HG03432 (cell line): Measurements from ENCODE around the gene PDZD8.

Experiments used
- ATAC-seq: cut with Tn5 transposase; IDR thresholded peaks from one replicate; pipeline ENCODE4 v1.9.1; 2021; ENCODE audit warnings: mild to moderate bottlenecking, moderate library complexity; ENCODE audit not compliant: unreplicated experiment

PDZD8 gene

DNA sequence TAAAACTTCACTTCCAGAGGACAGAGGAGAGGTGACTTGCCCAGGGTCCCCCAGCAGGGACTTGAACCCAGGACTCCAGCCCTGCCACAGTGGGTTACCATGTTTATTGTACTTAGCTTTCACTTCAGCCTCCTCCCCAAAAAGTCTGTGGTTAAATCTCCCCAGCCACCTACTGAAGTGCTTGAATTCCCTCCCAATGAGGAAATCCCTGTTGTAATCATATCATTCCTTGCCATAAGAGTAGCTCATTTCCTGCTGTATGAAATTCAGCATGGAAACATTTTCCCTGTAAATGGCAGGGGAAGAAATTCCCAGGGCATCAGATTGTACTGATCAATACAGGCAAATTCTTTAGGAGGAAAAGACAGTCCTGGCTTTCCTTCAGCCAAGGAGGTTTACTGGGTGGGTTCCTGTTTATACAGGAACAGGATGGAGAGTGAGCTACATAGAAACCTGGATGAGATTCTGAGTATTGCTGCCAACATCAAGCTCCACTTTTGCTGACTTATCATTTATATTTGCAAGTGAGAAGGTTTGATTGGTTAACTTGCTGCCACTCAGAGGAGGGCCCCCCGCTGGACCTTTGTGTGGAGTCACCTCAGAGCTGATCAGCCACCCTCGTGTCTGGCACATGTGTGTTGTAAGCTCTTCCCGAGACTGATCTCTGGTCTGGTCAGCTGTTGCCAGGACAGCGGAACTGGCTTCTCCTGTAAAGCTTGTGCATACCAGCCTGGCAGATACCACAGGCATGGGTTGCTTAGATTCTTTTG is 16.4 kb upstream of the PDZD8 start:
- ATAC-seq = no peak

DNA sequence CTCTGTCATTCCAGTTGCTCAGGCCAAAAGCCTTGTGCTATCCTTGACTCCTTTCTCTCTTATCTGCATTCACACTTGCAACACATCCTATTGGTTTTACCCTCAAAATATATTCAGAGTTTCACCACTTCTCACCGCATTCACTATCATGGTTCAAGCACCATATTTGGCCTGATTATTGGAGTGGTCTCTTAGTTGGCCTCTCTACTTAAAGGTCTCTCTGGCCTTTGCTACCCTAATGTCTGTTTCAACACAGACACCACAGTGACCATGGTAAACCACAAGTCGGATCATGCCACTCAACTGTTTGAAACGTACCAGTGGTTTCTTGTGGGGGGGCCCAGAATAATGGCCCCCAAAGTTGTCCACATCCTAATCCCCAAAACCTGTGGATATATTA is 15.2 kb upstream of the PDZD8 start:
- no peak for ATAC-seq

GRCh38 chr10:117386805-117387204 is 11.6 kb upstream of the PDZD8 start:
- ATAC-seq = no peak

GRCh38 chr10:117382861-117383260 is 7.6 kb upstream of the PDZD8 start:
- no peak for ATAC-seq

- ATAC-seq = peak; percentile 39
Measured at GRCh38 chr10:117374506-117375359, 507 bp downstream of the PDZD8 start.

DNA sequence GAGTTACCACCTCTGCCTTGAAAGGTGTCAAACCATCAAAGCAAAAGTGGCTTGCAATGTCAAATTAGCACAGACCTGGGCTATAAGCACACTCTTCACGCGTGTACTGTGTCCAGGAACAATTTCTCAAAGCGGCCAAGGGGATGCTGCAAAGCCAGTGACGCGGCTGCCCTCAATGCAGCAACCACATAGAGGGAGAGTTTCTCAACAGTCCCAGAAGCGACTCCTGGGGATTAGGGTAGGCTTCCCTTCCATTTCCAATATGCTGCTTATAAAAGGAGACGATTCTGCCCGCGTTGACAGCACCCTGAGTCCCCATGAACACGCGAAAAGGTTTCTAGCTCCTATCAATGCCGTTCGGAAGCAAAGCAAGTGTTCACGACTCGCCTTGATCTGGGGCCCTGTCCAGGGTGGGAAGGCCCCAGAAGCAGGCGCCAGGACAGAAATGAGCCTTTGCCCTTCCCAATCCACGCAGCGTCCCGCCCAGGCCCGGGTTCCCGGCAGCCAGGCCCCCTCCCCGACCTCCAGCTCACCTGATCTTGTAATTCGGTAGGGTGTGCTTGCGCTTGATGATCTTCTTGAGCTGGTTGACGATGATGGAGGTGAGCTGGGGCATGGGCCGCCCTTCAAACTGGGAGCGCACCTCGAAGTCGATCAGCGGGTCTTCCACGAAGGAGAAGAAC is 1.3 kb downstream of the PDZD8 start:
- peak; percentile 16 for ATAC-seq

GRCh38 chr10:117370205-117370604 is 5.0 kb downstream of the PDZD8 start:
- no peak for ATAC-seq

DNA sequence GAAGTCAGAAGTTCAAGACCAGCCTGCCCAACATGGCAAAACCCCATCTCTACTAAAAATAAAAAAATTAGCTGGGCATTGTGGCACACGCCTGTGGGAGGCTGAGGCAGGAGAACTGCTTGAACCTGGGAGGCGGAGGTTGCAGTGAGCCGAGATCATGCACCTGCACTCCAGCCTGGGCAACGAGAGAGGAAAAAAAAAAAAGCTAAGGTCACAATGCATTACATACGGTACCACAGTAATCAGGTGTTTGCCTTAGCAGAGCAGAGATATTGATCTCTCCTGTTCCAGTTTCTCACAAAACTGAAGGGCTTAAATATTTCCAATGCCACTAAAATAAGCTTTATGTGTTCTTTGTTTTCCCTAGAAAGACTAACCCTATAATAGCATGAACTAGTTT is 7.5 kb downstream of the PDZD8 start:
- no peak for ATAC-seq

GRCh38 chr10:117366741-117367140 is 8.5 kb downstream of the PDZD8 start:
- ATAC-seq = no peak

- ATAC-seq = no peak
Measured at GRCh38 chr10:117365612-117366011, 9.6 kb downstream of the PDZD8 start.

DNA sequence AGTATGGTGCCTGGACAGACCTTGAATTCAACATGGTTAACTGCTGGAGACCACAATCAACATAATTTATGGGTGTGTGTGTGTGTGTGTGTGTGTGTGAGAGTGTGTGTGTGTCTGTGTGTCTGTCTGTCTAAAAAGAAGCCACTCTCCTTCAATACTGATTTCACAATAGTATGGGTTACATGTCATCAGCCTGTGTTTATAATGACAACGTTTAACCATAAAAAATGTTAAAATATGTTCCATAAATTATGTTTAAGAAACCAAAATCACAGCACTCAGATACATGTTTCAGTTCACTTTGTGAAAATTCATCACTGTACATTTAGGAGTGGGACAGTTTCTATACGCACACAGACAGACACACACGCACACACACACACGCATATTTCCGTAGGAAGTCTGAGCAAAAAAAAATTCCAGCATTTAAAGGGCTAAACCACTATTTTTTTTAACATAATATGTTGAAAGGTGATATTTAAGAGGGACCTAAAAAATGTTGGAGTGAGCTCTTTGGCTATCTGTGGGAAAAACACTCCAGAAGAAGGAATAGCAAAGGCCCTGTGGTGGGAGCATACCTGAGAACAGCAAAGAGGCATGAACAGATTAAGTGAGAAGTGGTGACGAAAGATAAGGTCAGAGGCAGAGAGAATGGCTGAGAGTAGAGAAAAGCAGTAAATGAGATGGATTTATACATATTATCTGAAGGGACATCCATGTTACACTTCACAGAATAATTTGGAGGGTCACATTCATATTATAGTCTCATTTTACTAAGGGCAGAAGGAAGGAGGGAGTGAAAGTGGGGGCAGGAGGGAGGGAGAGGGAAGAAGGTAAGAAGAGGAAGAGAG is 10.9 kb downstream of the PDZD8 start:
- no peak for ATAC-seq

DNA sequence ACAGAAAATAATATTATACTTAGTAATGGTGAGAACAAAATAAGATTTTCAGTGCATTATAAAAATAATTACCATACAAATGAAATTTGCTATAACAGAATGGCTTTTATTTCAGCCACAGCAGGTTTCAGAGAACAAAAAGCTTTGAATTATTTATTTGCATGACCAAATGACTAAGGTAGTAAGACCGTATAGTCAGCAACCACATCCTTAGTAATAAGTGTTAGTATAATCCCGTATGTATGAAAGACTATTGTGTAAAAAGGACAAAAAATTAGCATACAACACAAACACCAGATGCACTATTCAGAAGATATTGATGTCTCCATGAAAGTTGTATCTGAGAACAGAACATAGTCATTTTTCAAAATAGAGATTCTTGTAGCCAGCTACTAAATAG is 12.2 kb downstream of the PDZD8 start:
- peak; percentile 47 for ATAC-seq

DNA sequence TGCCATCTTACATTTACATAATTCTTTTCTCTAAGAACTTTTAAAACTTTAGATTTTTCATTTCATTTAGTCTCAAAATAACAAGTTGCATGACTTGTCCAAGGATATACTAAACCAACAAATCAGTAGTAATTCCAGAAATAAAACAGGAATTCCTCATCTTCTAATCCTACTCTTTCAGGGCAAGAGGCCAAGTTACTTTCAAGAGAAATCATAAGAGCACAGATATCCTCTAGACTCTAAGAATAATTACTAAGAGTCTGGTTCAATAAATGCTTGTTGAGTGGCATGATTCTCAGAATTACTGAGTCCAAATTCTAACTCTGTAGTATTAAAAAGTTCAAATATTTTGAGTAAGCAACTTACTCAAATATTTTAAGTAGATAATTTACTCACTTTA is 12.9 kb downstream of the PDZD8 start:
- no peak for ATAC-seq

GRCh38 chr10:117360994-117361667 is 14.1 kb downstream of the PDZD8 start:
- peak; percentile 60 for ATAC-seq

DNA sequence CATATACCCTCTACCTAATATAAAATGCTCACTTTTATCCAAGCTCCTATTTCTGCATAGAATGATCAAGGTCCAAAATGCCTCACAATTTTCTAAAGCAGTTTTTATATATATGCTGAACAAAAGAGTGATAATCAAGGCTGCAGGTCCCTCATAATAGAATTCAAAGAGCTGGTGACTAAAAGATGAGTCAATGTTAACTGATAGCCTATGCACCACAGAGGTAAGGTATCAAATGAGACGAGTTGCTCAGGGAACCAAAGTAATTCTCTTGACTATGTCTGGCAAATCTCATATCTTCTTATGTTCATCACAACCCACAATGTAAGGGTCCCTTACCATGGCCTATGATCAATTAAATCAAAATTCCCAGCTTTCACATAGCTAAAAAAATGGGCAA is 15.2 kb downstream of the PDZD8 start:
- ATAC-seq = no peak

DNA sequence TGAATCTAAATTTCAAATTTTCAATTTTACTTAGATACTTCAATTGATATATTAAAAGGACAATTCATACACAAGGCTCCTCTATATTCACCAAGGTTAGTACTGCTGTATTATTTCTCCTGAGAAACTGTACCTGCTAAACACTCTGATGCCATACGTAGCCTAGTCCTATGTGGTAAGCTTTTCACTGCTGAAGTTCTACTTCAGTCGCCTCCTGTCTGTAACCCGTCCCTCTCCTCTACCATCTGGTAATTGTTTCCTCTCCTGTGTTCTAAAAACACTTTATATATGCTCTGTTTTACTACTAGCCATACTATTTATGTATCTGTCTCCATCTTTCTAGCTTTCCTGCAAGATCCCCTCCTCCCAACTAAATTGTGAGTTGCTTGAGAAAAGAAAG is 20.2 kb downstream of the PDZD8 start:
- no peak for ATAC-seq

GRCh38 chr10:117353684-117354083 is 21.6 kb downstream of the PDZD8 start:
- ATAC-seq = no peak

DNA sequence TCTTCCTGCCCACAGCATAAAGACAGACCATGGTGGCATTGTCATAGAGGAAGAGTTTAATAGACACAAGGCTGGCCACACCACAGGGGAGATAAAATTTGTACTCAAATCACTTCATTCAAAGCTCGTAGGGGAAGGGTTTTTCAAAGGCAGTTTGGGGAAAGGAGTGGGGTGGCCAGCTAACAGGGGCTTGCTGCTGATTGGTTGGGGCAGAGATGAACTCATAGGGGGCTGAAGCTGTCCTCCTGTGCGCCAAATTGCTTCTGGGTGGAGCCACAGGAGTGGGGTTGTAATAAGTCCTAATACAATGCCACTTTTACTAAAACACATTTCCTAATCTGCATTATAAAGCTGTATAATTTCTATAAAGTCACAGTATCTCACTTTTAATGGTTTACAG is 22.5 kb downstream of the PDZD8 start:
- no peak for ATAC-seq

GRCh38 chr10:117351996-117352395 is 23.2 kb downstream of the PDZD8 start:
- ATAC-seq = no peak

- ATAC-seq = no peak
Measured at GRCh38 chr10:117351558-117351957, 23.7 kb downstream of the PDZD8 start.
